Effector memory CD8-positive, alpha-beta T cell (primary cell): Measurements from ENCODE around the gene DMRTC2.
A peak's percentile ranks its signal among the peaks of the same experiment; 100 is the strongest.

Experiments used
- ATAC-seq: fragments of 150-1000 bp; cut with Tn5 transposase; replicated peaks from 2 replicates; pipeline ENCODE4 v1.10.0; 2021; ENCODE audit warnings: mild to moderate bottlenecking, moderate library complexity
- DNase-seq, 3 experiments: peaks; one replicate each; pipeline ENCODE4 v3.0.0; 2021
- H3K27ac Mint-ChIP-seq, 2 donors: one replicate each; pipeline ENCODE4 v1.8.0; 2022; ENCODE audit warnings: mild to moderate bottlenecking in 2 of 2, mixed read lengths in 2 of 2, moderate library complexity in 2 of 2
- H3K27me3 Mint-ChIP-seq, 2 donors: one replicate each; pipeline ENCODE4 v1.8.0; 2022; ENCODE audit warnings: mixed read lengths in 2 of 2
- H3K36me3 Mint-ChIP-seq: one replicate; pipeline ENCODE4 v1.8.0; 2022; ENCODE audit warnings: mild to moderate bottlenecking, moderate library complexity, mixed read lengths; ENCODE audit not compliant: insufficient read depth
- H3K4me1 Mint-ChIP-seq, 2 donors: one replicate each; pipeline ENCODE4 v1.8.0; 2022; ENCODE audit warnings: low read depth in 2 of 2, mixed read lengths in 2 of 2
- H3K4me3 Mint-ChIP-seq, 2 donors: one replicate each; pipeline ENCODE4 v1.8.0; 2022; ENCODE audit warnings: mild to moderate bottlenecking in 2 of 2, mixed read lengths in 2 of 2, moderate library complexity in 2 of 2
- H3K9me3 Mint-ChIP-seq, 2 donors: one replicate each; pipeline ENCODE4 v1.8.0; 2022; ENCODE audit warnings: mixed read lengths in 2 of 2

Gene DMRTC2

GRCh38 chr19:41853344-41853743 lies 8.5 kb downstream of the DMRTC2 start:
- Mint-ChIP-seq H3K9me3 (no peaks in the 10 kb centered on the region), H3K4me3 (no peak overlapping the region), H3K4me1 (no peaks in the 10 kb centered on the region), H3K27me3 (peaks cover 16 to 44% of the 10 kb centered on the region in 2 donors), H3K27ac (no peak overlapping the region), H3K36me3 (no peaks in the 10 kb centered on the region)
- ATAC-seq = no peak
- no peak for DNase-seq

GRCh38 chr19:41853768-41854167 lies 8.9 kb downstream of the DMRTC2 start:
- H3K4me1 Mint-ChIP-seq = no peaks in the 10 kb centered on the region
- H3K27me3 Mint-ChIP-seq = peaks cover 16 to 41% of the 10 kb centered on the region in 2 donors
- no peaks in the 10 kb centered on the region for H3K36me3 Mint-ChIP-seq
- H3K27ac Mint-ChIP-seq = no peak overlapping the region
- no peak overlapping the region for H3K4me3 Mint-ChIP-seq
- no peak for DNase-seq
- no peaks in the 10 kb centered on the region for H3K9me3 Mint-ChIP-seq
- ATAC-seq = no peak

- H3K4me3 Mint-ChIP-seq = peak overlapping the region; percentile 81 to 89
- H3K9me3 Mint-ChIP-seq = no peaks in the 10 kb centered on the region
- peaks cover 47% of the 10 kb centered on the region for H3K36me3 Mint-ChIP-seq
- DNase-seq (no peak), ATAC-seq (no peak)
- peaks cover 35 to 37% of the 10 kb centered on the region in 2 donors for H3K4me1 Mint-ChIP-seq
- peaks cover 10 to 11% of the 10 kb centered on the region in 2 donors for H3K27me3 Mint-ChIP-seq
- peak overlapping the region; percentile 81 to 90 for H3K27ac Mint-ChIP-seq
These were observed 14.4 kb downstream of the DMRTC2 start for GRCh38 chr19:41859213-41859617.

- H3K4me3 Mint-ChIP-seq = peak within 1 kb of the TSS; percentile 81 to 89
- ATAC-seq (peak; percentile 82), DNase-seq (peak; percentile 98 to 99 (median 98))
- peaks cover 53% of the 10 kb centered on the region for H3K36me3 Mint-ChIP-seq
- H3K27ac Mint-ChIP-seq = peak within 1 kb of the TSS; percentile 81 to 90
- no peaks in the 10 kb centered on the region for H3K9me3 Mint-ChIP-seq
- peaks cover 37 to 39% of the 10 kb centered on the region in 2 donors for H3K4me1 Mint-ChIP-seq
- H3K27me3 Mint-ChIP-seq = peaks cover 4 to 5% of the 10 kb centered on the region in 2 donors
These were observed 15.0 kb downstream of the DMRTC2 start, which contains the start of gene RPS19 for GRCh38 chr19:41859618-41860418. Gene RPS19 (plus strand): TSS chr19:41860255. CDS start chr19:41860775, 520 bp downstream.

- H3K4me1 Mint-ChIP-seq = peaks cover 37 to 39% of the 10 kb centered on the region in 2 donors
- peak overlapping the region; percentile 81 to 90 for H3K27ac Mint-ChIP-seq
- no peaks in the 10 kb centered on the region for H3K27me3 Mint-ChIP-seq
- peaks cover 61% of the 10 kb centered on the region for H3K36me3 Mint-ChIP-seq
- ATAC-seq (no peak), DNase-seq (peak in 1 of 3 experiments; percentile 35)
- no peaks in the 10 kb centered on the region for H3K9me3 Mint-ChIP-seq
- peak overlapping the region; percentile 81 to 89 for H3K4me3 Mint-ChIP-seq
These were observed 15.7 kb downstream of the DMRTC2 start for GRCh38 chr19:41860419-41861115.

GRCh38 chr19:41861116-41861768 lies 16.4 kb downstream of the DMRTC2 start:
- peaks cover 66% of the 10 kb centered on the region for H3K36me3 Mint-ChIP-seq
- H3K27me3 Mint-ChIP-seq = no peaks in the 10 kb centered on the region
- H3K27ac Mint-ChIP-seq = peak overlapping the region; percentile 81 to 90
- no peaks in the 10 kb centered on the region for H3K9me3 Mint-ChIP-seq
- peaks cover 38 to 42% of the 10 kb centered on the region in 2 donors for H3K4me1 Mint-ChIP-seq
- peak overlapping the region; percentile 81 to 89 for H3K4me3 Mint-ChIP-seq
- ATAC-seq (no peak), DNase-seq (no peak)

- Mint-ChIP-seq H3K27me3 (no peaks in the 10 kb centered on the region), H3K4me1 (peaks cover 40 to 45% of the 10 kb centered on the region in 2 donors), H3K9me3 (no peaks in the 10 kb centered on the region), H3K4me3 (peak overlapping the region; percentile 81 to 89), H3K27ac (peak overlapping the region; percentile 81 to 90), H3K36me3 (peaks cover 72% of the 10 kb centered on the region)
- ATAC-seq (no peak), DNase-seq (no peak)
These were observed 17.0 kb downstream of the DMRTC2 start for GRCh38 chr19:41861846-41862245.

GRCh38 chr19:41862445-41862986 lies 17.7 kb downstream of the DMRTC2 start:
- peak overlapping the region; percentile 81 to 89 for H3K4me3 Mint-ChIP-seq
- DNase-seq (no peak), ATAC-seq (no peak)
- H3K4me1 Mint-ChIP-seq = peaks cover 40 to 45% of the 10 kb centered on the region in 2 donors
- H3K36me3 Mint-ChIP-seq = peaks cover 73% of the 10 kb centered on the region
- no peaks in the 10 kb centered on the region for H3K27me3 Mint-ChIP-seq
- H3K27ac Mint-ChIP-seq = peak overlapping the region in 1 of 2 donors; percentile 81
- no peaks in the 10 kb centered on the region for H3K9me3 Mint-ChIP-seq

- H3K9me3 Mint-ChIP-seq = no peaks in the 10 kb centered on the region
- no peak for DNase-seq
- no peak for ATAC-seq
- peak overlapping the region; percentile 81 to 89 for H3K4me3 Mint-ChIP-seq
- peak overlapping the region; percentile 81 to 90 for H3K27ac Mint-ChIP-seq
- H3K27me3 Mint-ChIP-seq = no peaks in the 10 kb centered on the region
- peaks cover 82% of the 10 kb centered on the region for H3K36me3 Mint-ChIP-seq
- peaks cover 48 to 52% of the 10 kb centered on the region in 2 donors for H3K4me1 Mint-ChIP-seq
These were observed 18.5 kb downstream of the DMRTC2 start for GRCh38 chr19:41863209-41863931.

- H3K4me1 Mint-ChIP-seq = peaks cover 54 to 55% of the 10 kb centered on the region in 2 donors
- no peaks in the 10 kb centered on the region for H3K27me3 Mint-ChIP-seq
- DNase-seq (no peak), ATAC-seq (no peak)
- peak overlapping the region; percentile 81 to 90 for H3K27ac Mint-ChIP-seq
- H3K9me3 Mint-ChIP-seq = no peaks in the 10 kb centered on the region
- peaks cover 84% of the 10 kb centered on the region for H3K36me3 Mint-ChIP-seq
- peak overlapping the region in 1 of 2 donors; percentile 53 for H3K4me3 Mint-ChIP-seq
These were observed 19.5 kb downstream of the DMRTC2 start for GRCh38 chr19:41864374-41864773.

GRCh38 chr19:41866284-41866683 lies 21.4 kb downstream of the DMRTC2 start:
- H3K9me3 Mint-ChIP-seq = no peaks in the 10 kb centered on the region
- peaks cover 53 to 56% of the 10 kb centered on the region in 2 donors for H3K4me1 Mint-ChIP-seq
- H3K27me3 Mint-ChIP-seq = no peaks in the 10 kb centered on the region
- DNase-seq (no peak), ATAC-seq (no peak)
- H3K36me3 Mint-ChIP-seq = peaks cover 85% of the 10 kb centered on the region
- H3K27ac Mint-ChIP-seq = peak overlapping the region; percentile 74 to 80
- peak overlapping the region in 1 of 2 donors; percentile 25 for H3K4me3 Mint-ChIP-seq

GRCh38 chr19:41868120-41868988 lies 23.5 kb downstream of the DMRTC2 start:
- Mint-ChIP-seq H3K27me3 (no peaks in the 10 kb centered on the region), H3K9me3 (no peaks in the 10 kb centered on the region), H3K4me1 (peaks cover 44 to 56% of the 10 kb centered on the region in 2 donors), H3K4me3 (peak overlapping the region in 1 of 2 donors; percentile 47), H3K27ac (peak overlapping the region; percentile 84 to 92), H3K36me3 (peaks cover 76% of the 10 kb centered on the region)
- ATAC-seq (no peak), DNase-seq (no peak)
